ENCODE results near the gene OR52I1. TPM values are rescaled to one million over a fixed set of nuclear protein-coding genes. Genes with fewer than 3 reads are reported as not detected.

OR52I1 gene
- total RNA-seq (ENCODE audit: low replicate concordance), result not detected in 2 replicates

DNA sequence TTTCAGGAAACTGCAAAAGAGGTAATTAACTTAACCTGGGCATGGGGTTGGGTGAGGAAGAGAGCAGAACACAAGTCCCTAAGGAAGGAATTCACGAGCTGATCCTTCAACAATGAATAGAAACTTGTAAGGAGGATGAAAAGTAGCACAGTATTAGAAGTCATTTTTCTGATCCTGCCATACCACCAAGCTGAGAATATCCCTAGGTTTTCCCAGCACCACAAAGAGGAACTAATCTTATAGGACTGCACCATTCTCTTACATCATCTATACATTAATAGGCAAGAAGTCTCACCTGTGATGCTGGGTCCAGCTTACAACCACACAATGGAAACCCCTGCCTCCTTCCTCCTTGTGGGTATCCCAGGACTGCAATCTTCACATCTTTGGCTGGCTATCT lies at the start of gene OR52I1:
Gene OR52I1 (plus strand): TSS at position 301 of the 400 bp plus-strand sequence. CDS start 0 bp downstream, at position 301.
- H3K9me3 Mint-ChIP-seq, result no peaks in the 10 kb centered on the region
- H3K4me3 Mint-ChIP-seq, result no peak within 1 kb of the TSS
- TF ChIP-seq EZH2 (IDR thresholded peaks at IDR 0.05) (no peak), EZH2phosphoT487 (IDR thresholded peaks at IDR 0.05) (no peak)
- TF ChIP-seq, protein P1, sequence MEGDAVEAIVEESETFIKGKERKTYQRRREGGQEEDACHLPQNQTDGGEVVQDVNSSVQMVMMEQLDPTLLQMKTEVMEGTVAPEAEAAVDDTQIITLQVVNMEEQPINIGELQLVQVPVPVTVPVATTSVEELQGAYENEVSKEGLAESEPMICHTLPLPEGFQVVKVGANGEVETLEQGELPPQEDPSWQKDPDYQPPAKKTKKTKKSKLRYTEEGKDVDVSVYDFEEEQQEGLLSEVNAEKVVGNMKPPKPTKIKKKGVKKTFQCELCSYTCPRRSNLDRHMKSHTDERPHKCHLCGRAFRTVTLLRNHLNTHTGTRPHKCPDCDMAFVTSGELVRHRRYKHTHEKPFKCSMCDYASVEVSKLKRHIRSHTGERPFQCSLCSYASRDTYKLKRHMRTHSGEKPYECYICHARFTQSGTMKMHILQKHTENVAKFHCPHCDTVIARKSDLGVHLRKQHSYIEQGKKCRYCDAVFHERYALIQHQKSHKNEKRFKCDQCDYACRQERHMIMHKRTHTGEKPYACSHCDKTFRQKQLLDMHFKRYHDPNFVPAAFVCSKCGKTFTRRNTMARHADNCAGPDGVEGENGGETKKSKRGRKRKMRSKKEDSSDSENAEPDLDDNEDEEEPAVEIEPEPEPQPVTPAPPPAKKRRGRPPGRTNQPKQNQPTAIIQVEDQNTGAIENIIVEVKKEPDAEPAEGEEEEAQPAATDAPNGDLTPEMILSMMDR (IDR thresholded peaks at IDR 0.05), result no peak
- Histone ChIP-seq H4K20me1 (ENCODE audit: low read depth) (no peaks in the 10 kb centered on the region), H2AFZ (replicated peaks) (no peak within 1 kb of the TSS), H3K9ac (no peak within 1 kb of the TSS), H3K36me3 (no peaks in the 10 kb centered on the region), H3F3A (ENCODE audit: low read depth) (no peaks in the 10 kb centered on the region), H3K79me2 (ENCODE audit: low read depth) (no peaks in the 10 kb centered on the region), H3K27me3 (no peaks in the 10 kb centered on the region), H3K4me1 (no peaks in the 10 kb centered on the region), H3K9me3 (ENCODE audit: low read depth) (no peaks in the 10 kb centered on the region), H3K4me3 (no peak within 1 kb of the TSS), H3K4me2 (no peak within 1 kb of the TSS), H3K27ac (no peak within 1 kb of the TSS)
- no peaks in the 10 kb centered on the region for H3K36me3 Mint-ChIP-seq
- peaks cover 4% of the 10 kb centered on the region for H3K27me3 Mint-ChIP-seq (ENCODE audit: insufficient read depth, low read depth)
- no peak for DNase-seq (ENCODE audit: low spot score)
- H3K27ac Mint-ChIP-seq, result no peak within 1 kb of the TSS
- no peaks in the 10 kb centered on the region for H3K4me1 Mint-ChIP-seq

- Histone ChIP-seq H2AFZ (replicated peaks) (no peak within 1 kb of the TSS), H3K4me3 (no peak within 1 kb of the TSS), H3K4me2 (no peak within 1 kb of the TSS), H4K20me1 (ENCODE audit: low read depth) (no peaks in the 10 kb centered on the region), H3K36me3 (no peaks in the 10 kb centered on the region), H3F3A (ENCODE audit: low read depth) (no peaks in the 10 kb centered on the region), H3K9ac (no peak within 1 kb of the TSS), H3K27me3 (no peaks in the 10 kb centered on the region), H3K4me1 (no peaks in the 10 kb centered on the region), H3K9me3 (ENCODE audit: low read depth) (no peaks in the 10 kb centered on the region), H3K79me2 (ENCODE audit: low read depth) (no peaks in the 10 kb centered on the region), H3K27ac (no peak within 1 kb of the TSS)
- H3K36me3 Mint-ChIP-seq, result no peaks in the 10 kb centered on the region
- no peak within 1 kb of the TSS for H3K27ac Mint-ChIP-seq
- TF ChIP-seq, protein P1 (IDR thresholded peaks at IDR 0.05), result no peak
- TF ChIP-seq EZH2 (IDR thresholded peaks at IDR 0.05) (no peak), EZH2phosphoT487 (IDR thresholded peaks at IDR 0.05) (no peak)
- no peaks in the 10 kb centered on the region for H3K27me3 Mint-ChIP-seq (ENCODE audit: insufficient read depth, low read depth)
- H3K9me3 Mint-ChIP-seq, result no peaks in the 10 kb centered on the region
- no peaks in the 10 kb centered on the region for H3K4me1 Mint-ChIP-seq
- DNase-seq (ENCODE audit: low spot score), result no peak
- H3K4me3 Mint-ChIP-seq, result no peak within 1 kb of the TSS
These were observed 48.9 kb upstream of the OR52I1 start, which contains the start of gene OR52M1 for GRCh38 chr11:4544891-4545290. Gene OR52M1, plus strand, starts transcription at chr11:4545191. Its CDS starts 0 bp downstream, at chr11:4545191.

GRCh38 chr11:4546878-4547277 lies 47.0 kb upstream of the OR52I1 start:
- Histone ChIP-seq H3K36me3 (no peaks in the 10 kb centered on the region), H2AFZ (replicated peaks) (no peak overlapping the region), H3K4me3 (no peak overlapping the region), H3K4me2 (no peak overlapping the region), H3F3A (ENCODE audit: low read depth) (no peaks in the 10 kb centered on the region), H3K9me3 (ENCODE audit: low read depth) (no peaks in the 10 kb centered on the region), H3K79me2 (ENCODE audit: low read depth) (no peaks in the 10 kb centered on the region), H3K27me3 (no peaks in the 10 kb centered on the region), H3K4me1 (no peaks in the 10 kb centered on the region), H3K27ac (no peak overlapping the region), H4K20me1 (ENCODE audit: low read depth) (no peaks in the 10 kb centered on the region), H3K9ac (no peak overlapping the region)
- H3K27me3 Mint-ChIP-seq (ENCODE audit: insufficient read depth, low read depth), result peaks cover 2% of the 10 kb centered on the region
- H3K4me1 Mint-ChIP-seq, result no peaks in the 10 kb centered on the region
- no peak for DNase-seq (ENCODE audit: low spot score)
- H3K27ac Mint-ChIP-seq, result no peak overlapping the region
- TF ChIP-seq EZH2 (IDR thresholded peaks at IDR 0.05), result no peak
- TF ChIP-seq EZH2phosphoT487 (IDR thresholded peaks at IDR 0.05), result no peak
- TF ChIP-seq, protein P1 (IDR thresholded peaks at IDR 0.05), result no peak
- H3K9me3 Mint-ChIP-seq, result peaks cover 4% of the 10 kb centered on the region
- no peaks in the 10 kb centered on the region for H3K36me3 Mint-ChIP-seq
- H3K4me3 Mint-ChIP-seq, result no peak overlapping the region

Measured in neural progenitor cell (in vitro differentiated cells).